ENCODE results near the gene TRIM41. TPM values are rescaled to one million over a fixed set of nuclear protein-coding genes. Genes with fewer than 3 reads are reported as not detected.

The TRIM41 gene
- polyA plus RNA-seq, 1 donor (not counting 4 experiments of a cell fraction or from before 2014, with no cell fraction given) = 13.4 TPM

DNA sequence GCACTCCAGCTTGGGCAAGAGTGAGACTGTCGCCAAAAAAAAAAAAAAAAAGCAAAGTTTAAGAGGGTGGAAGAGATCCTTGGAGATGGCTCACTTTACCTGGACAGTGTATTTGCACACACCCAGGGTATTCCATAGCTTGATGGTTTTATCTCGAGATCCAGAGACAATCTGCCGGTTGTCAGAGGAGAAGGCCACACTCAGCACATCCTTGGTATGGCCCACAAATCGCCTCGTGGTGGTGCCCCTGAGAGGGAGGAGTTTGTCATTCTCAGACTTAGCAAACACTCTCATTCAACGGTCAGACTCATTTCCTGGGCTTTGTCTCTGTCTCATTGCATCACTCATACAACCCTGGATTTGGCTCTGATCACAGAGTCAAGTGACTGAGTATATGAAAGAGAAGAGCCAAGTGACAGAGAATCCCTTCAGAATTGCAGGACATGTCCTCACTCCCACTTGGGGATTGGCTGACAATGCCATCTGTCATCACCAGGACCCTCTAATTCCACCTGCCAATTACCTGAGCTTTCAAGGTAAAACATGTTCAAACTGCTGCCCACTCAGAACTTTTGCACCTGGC, 18.4 kb downstream of the TRIM41 start:
- peak overlapping the region; percentile 88 for H3K27ac ChIP-seq (ENCODE audit: control insufficient read depth, insufficient read depth, low read length)
- peaks cover 23% of the 10 kb centered on the region for H3K4me1 ChIP-seq (ENCODE audit: control insufficient read depth, extremely low read depth, insufficient read depth, low read length)
- H3K79me2 ChIP-seq (ENCODE audit: control insufficient read depth, insufficient read depth, low read length) = peaks cover 69% of the 10 kb centered on the region
- no peaks in the 10 kb centered on the region for H3K9me3 ChIP-seq (ENCODE audit: control insufficient read depth, low read depth, low read length)
- DNase-seq (ENCODE audit: low read depth, low spot score) (no peak), FAIRE-seq (peak; percentile 68)
- dilution Hi-C loops (cut with MboI; ENCODE audit: extremely low pct_ligation_motif_present, low sequenced_read_pairs) = no loop called here
- peak overlapping the region; percentile 98 for H3K9ac ChIP-seq (ENCODE audit: control insufficient read depth, extremely low read depth, insufficient read depth, low read length)
- H3K4me2 ChIP-seq (ENCODE audit: control insufficient read depth, extremely low read depth, insufficient read depth, low read depth, low read length) = peak overlapping the region; percentile 78
- TF ChIP-seq EZH2 (IDR thresholded peaks at IDR 0.05; ENCODE audit: low read length) = no peak
- TF ChIP-seq, protein P1, sequence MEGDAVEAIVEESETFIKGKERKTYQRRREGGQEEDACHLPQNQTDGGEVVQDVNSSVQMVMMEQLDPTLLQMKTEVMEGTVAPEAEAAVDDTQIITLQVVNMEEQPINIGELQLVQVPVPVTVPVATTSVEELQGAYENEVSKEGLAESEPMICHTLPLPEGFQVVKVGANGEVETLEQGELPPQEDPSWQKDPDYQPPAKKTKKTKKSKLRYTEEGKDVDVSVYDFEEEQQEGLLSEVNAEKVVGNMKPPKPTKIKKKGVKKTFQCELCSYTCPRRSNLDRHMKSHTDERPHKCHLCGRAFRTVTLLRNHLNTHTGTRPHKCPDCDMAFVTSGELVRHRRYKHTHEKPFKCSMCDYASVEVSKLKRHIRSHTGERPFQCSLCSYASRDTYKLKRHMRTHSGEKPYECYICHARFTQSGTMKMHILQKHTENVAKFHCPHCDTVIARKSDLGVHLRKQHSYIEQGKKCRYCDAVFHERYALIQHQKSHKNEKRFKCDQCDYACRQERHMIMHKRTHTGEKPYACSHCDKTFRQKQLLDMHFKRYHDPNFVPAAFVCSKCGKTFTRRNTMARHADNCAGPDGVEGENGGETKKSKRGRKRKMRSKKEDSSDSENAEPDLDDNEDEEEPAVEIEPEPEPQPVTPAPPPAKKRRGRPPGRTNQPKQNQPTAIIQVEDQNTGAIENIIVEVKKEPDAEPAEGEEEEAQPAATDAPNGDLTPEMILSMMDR (optimal IDR thresholded peaks at IDR 0.05 in 1 of 3, IDR thresholded peaks at IDR 0.05 in 1 of 3, conservative IDR thresholded peaks at IDR 0.05 in 1 of 3; ENCODE audit: extremely low read depth in 1 of 3, insufficient read depth in 2 of 3, low read length in 3 of 3) = peak in 1 of 3 experiments; percentile 11
- no peaks in the 10 kb centered on the region for H3K27me3 ChIP-seq (ENCODE audit: control insufficient read depth, extremely low read depth, insufficient read depth, low read length)
- no peak overlapping the region for H2AFZ ChIP-seq (ENCODE audit: control insufficient read depth, low read length)
- peaks cover 46% of the 10 kb centered on the region for H4K20me1 ChIP-seq (ENCODE audit: control insufficient read depth, extremely low read depth, insufficient read depth, low read length)
- H3K36me3 ChIP-seq (ENCODE audit: control insufficient read depth in 2 of 2, extremely low read depth in 1 of 2, insufficient read depth in 2 of 2, low read length in 2 of 2) = peaks cover 29 to 53% of the 10 kb centered on the region in 2 experiments
- no peaks in the 10 kb centered on the region for H3K9me1 ChIP-seq (ENCODE audit: control insufficient read depth, extremely low read depth, insufficient read depth, low read length)
- H3K4me3 ChIP-seq (ENCODE audit: control insufficient read depth in 2 of 3, extremely low read depth in 1 of 3, insufficient read depth in 2 of 3, low read depth in 1 of 3, low read length in 3 of 3) = peak overlapping the region; percentile 91 to 98 (median 95)

DNA sequence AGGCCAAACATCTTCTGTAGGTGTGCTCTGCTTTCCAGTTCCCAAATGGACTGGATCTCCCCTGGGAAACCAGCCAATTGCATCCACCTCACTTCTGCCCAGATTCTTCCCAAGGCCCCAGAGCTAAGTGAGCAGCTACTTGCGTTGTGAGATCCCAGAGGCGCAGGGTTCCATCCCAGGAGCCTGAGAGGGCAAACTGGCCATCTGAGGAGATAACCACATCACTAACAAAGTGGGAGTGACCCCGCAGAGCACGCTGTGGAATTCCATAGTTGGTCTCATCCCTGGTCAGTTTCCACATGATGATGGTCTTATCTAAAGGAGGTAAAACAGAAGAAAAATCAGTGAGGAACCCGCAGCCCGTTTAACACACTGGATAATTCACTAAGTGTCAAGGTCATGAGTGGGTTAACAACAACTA, 19.0 kb downstream of the TRIM41 start:
- TF ChIP-seq, protein P1 (optimal IDR thresholded peaks at IDR 0.05 in 1 of 3, IDR thresholded peaks at IDR 0.05 in 1 of 3, conservative IDR thresholded peaks at IDR 0.05 in 1 of 3; ENCODE audit: extremely low read depth in 1 of 3, insufficient read depth in 2 of 3, low read length in 3 of 3) = no peak
- no peak for TF ChIP-seq EZH2 (IDR thresholded peaks at IDR 0.05; ENCODE audit: low read length)
- Histone ChIP-seq H3K36me3 (ENCODE audit: control insufficient read depth in 2 of 2, extremely low read depth in 1 of 2, insufficient read depth in 2 of 2, low read length in 2 of 2) (peaks cover 24 to 47% of the 10 kb centered on the region in 2 experiments), H2AFZ (ENCODE audit: control insufficient read depth, low read length) (no peak overlapping the region), H3K79me2 (ENCODE audit: control insufficient read depth, insufficient read depth, low read length) (peaks cover 74% of the 10 kb centered on the region), H4K20me1 (ENCODE audit: control insufficient read depth, extremely low read depth, insufficient read depth, low read length) (peaks cover 40% of the 10 kb centered on the region), H3K4me1 (ENCODE audit: control insufficient read depth, extremely low read depth, insufficient read depth, low read length) (peaks cover 23% of the 10 kb centered on the region), H3K9ac (ENCODE audit: control insufficient read depth, extremely low read depth, insufficient read depth, low read length) (peak overlapping the region; percentile 98), H3K27me3 (ENCODE audit: control insufficient read depth, extremely low read depth, insufficient read depth, low read length) (no peaks in the 10 kb centered on the region), H3K4me2 (ENCODE audit: control insufficient read depth, extremely low read depth, insufficient read depth, low read depth, low read length) (peak overlapping the region; percentile 78), H3K27ac (ENCODE audit: control insufficient read depth, insufficient read depth, low read length) (peak overlapping the region; percentile 88), H3K9me1 (ENCODE audit: control insufficient read depth, extremely low read depth, insufficient read depth, low read length) (no peaks in the 10 kb centered on the region), H3K9me3 (ENCODE audit: control insufficient read depth, low read depth, low read length) (no peaks in the 10 kb centered on the region), H3K4me3 (ENCODE audit: control insufficient read depth in 2 of 3, extremely low read depth in 1 of 3, insufficient read depth in 2 of 3, low read depth in 1 of 3, low read length in 3 of 3) (peak overlapping the region; percentile 91 to 98 (median 95))
- DNase-seq (ENCODE audit: low read depth, low spot score) (no peak), FAIRE-seq (no peak)
- dilution Hi-C loops (cut with MboI; ENCODE audit: extremely low pct_ligation_motif_present, low sequenced_read_pairs) = no loop called here

Data from keratinocyte (primary cell).